A549 (cell line): Measurements from ENCODE around the gene PIP4K2A.

ENCODE experiments used
- CTCF ChIP-seq: fragments of >200 bp; sonication (Bioruptor Twin); formaldehyde crosslinking; IDR thresholded peaks from 3 replicates; pipeline ENCODE4 v1.5.1; 2016
- EP300 ChIP-seq, 2 experiments: fragments of >200 bp; sonication (Bioruptor Twin); formaldehyde crosslinking; IDR thresholded peaks; 2 replicates in 1 of 2; 3 replicates in 1 of 2; pipeline ENCODE4 v1.6.1; 2016 to 2017
- KDM5A ChIP-seq: fragments of 200-600 bp; sonication (generic); IDR thresholded peaks from 2 replicates; pipeline ENCODE4 v1.6.1; 2016; ENCODE audit warnings: antibody characterized with exemption, mild to moderate bottlenecking
- MAX ChIP-seq: IDR thresholded peaks from 2 replicates; pipeline ENCODE4 v1.6.1; 2012
- MAZ ChIP-seq: fragments of 150-350 bp; IDR thresholded peaks from 2 replicates; pipeline ENCODE4 v1.6.1; 2014; ENCODE audit warnings: antibody characterized with exemption, low read depth, low read length, borderline replicate concordance
- NR3C1 ChIP-seq: fragments of >200 bp; sonication (Bioruptor Twin); formaldehyde crosslinking; IDR thresholded peaks from 3 replicates; pipeline ENCODE4 v1.6.1; 2017
- POLR2A ChIP-seq: IDR thresholded peaks from 2 replicates; pipeline ENCODE4 v1.6.1; 2012; ENCODE audit warnings: mild to moderate bottlenecking, low read length
- RARB ChIP-seq: fragments of 250-450 bp; sonication (Bioruptor Pico); IDR thresholded peaks from 2 replicates; pipeline ENCODE4 v1.8.0; 2021; ENCODE audit warnings: mild to moderate bottlenecking, moderate library complexity
- RFX5 ChIP-seq: fragments of 450-650 bp; IDR thresholded peaks from 2 replicates; pipeline ENCODE4 v1.7.1; 2014; ENCODE audit warnings: antibody characterized with exemption, mild to moderate bottlenecking, moderate library complexity
- USF2 ChIP-seq: fragments of 450-650 bp; IDR thresholded peaks from 2 replicates; pipeline ENCODE4 v1.6.1; 2014; ENCODE audit warnings: antibody characterized with exemption

- no peak for TF ChIP-seq POLR2A
- no peak for TF ChIP-seq CTCF
- TF ChIP-seq MAX, result no peak
- TF ChIP-seq USF2, result no peak
- TF ChIP-seq MAZ, result no peak
- no peak for TF ChIP-seq EP300 (IDR thresholded peaks at IDR 0.05)
- no peak for TF ChIP-seq KDM5A
- TF ChIP-seq RFX5, result no peak
- TF ChIP-seq NR3C1, result no peak
- TF ChIP-seq RARB, result no peak
Observed at GRCh38 chr10:22717728-22718127, 3.4 kb upstream of the PIP4K2A start.
